T-cell (primary cell): ENCODE results near the gene TSPAN2. TPM values are rescaled to one million over a fixed set of nuclear protein-coding genes. Genes with fewer than 3 reads are reported as not detected.
A peak's percentile ranks its signal among the peaks of the same experiment; 100 is the strongest.

Source experiments
- ATAC-seq, 4 experiments: fragments of 200-7000 bp in 3 of 4; fragments of 150-1000 bp in 1 of 4; cut with Tn5 transposase; replicated peaks in 1 of 4; 1 replicate in 3 of 4; 2 replicates in 1 of 4; pipeline ENCODE4 v1.10.0; 2021; ENCODE audit warnings: moderate library complexity in 3 of 4, mild to moderate bottlenecking in 2 of 4, moderate number of reproducible peaks in 1 of 4
- CTCF ChIA-PET, 2 donors: fragments of 300-600 bp; sonication (Branson Sonifier 250); formaldehyde crosslinking; loops; one replicate each; lab custom pipeline; 2022; ENCODE audit warnings: antibody characterized with exemption in 2 of 2; lab: Charles Lee
- POLR2A ChIA-PET, 2 donors: fragments of 300-600 bp; sonication (Branson Sonifier 250); formaldehyde crosslinking; loops; one replicate each; lab custom pipeline; 2022; ENCODE audit warnings: antibody characterized with exemption in 2 of 2; lab: Charles Lee
- DNase-seq, 35 experiments: peaks; one replicate each; pipeline versions ENCODE4 v3.0.0 to v3.0.0-alpha.2; 2013 to 2023
- H3K27ac ChIP-seq: one replicate; pipeline ENCODE4 v1.5.1; 2013; ENCODE audit warnings: low read length
- H3K27me3 ChIP-seq, 2 experiments: replicated peaks in 1 of 2; 1 replicate in 1 of 2; 2 replicates in 1 of 2; pipeline versions ENCODE4 v1.6.1 to v1.7.0; 2013; ENCODE audit warnings: low read length in 1 of 2, mixed read lengths in 1 of 2; ENCODE audit not compliant: control insufficient read depth in 2 of 2, insufficient read depth in 2 of 2; ENCODE audit errors: extremely low read depth in 1 of 2
- H3K36me3 ChIP-seq, 2 donors: 1 replicate in 1 of 2; 2 replicates in 1 of 2; pipeline versions ENCODE4 v1.6.1 to v1.7.0; 2013; ENCODE audit warnings: low read length in 1 of 2; ENCODE audit not compliant: control insufficient read depth in 2 of 2, insufficient read depth in 1 of 2; ENCODE audit errors: extremely low read depth in 1 of 2
- H3K4me1 ChIP-seq, 2 experiments: 1 replicate in 1 of 2; 2 replicates in 1 of 2; pipeline versions ENCODE4 v1.6.1 to v1.7.0; 2013; ENCODE audit warnings: low read length in 2 of 2, mixed read lengths in 1 of 2; ENCODE audit not compliant: insufficient read depth in 2 of 2, control insufficient read depth in 1 of 2; ENCODE audit errors: extremely low read depth in 1 of 2
- H3K4me3 ChIP-seq, 2 donors: 1 replicate in 1 of 2; 2 replicates in 1 of 2; pipeline versions ENCODE4 v1.5.1 to v1.7.0; 2013; ENCODE audit warnings: mild to moderate bottlenecking in 2 of 2, low read length in 1 of 2, moderate library complexity in 1 of 2; ENCODE audit not compliant: control insufficient read depth in 1 of 2; ENCODE audit errors: extremely low read depth in 1 of 2
- H3K9me3 ChIP-seq: 2 replicates; pipeline ENCODE4 v1.7.0; 2013
- H3K27ac Mint-ChIP-seq, 2 donors: one replicate each; pipeline ENCODE4 v1.8.0; 2020 to 2021; ENCODE audit warnings: mild to moderate bottlenecking in 2 of 2, mixed read lengths in 2 of 2
- H3K27me3 Mint-ChIP-seq, 2 donors: one replicate each; pipeline ENCODE4 v1.8.0; 2021 to 2022; ENCODE audit warnings: mixed read lengths in 2 of 2
- H3K36me3 Mint-ChIP-seq: one replicate; pipeline ENCODE4 v1.8.0; 2021; ENCODE audit warnings: mixed read lengths
- H3K4me1 Mint-ChIP-seq, 3 donors: one replicate each; pipeline ENCODE4 v1.8.0; 2020 to 2022; ENCODE audit warnings: mixed read lengths in 3 of 3, mild to moderate bottlenecking in 1 of 3
- H3K4me3 Mint-ChIP-seq, 3 donors: one replicate each; pipeline ENCODE4 v1.8.0; 2020 to 2022; ENCODE audit warnings: mild to moderate bottlenecking in 3 of 3, mixed read lengths in 3 of 3, moderate library complexity in 3 of 3
- H3K9me3 Mint-ChIP-seq, 3 donors: one replicate each; pipeline ENCODE4 v1.8.0; 2020 to 2022; ENCODE audit warnings: mixed read lengths in 3 of 3
- WGBS: methylation state at CpG from one replicate; pipeline ENCODE4 v1.1.5; 2013; ENCODE audit warnings: missing lambda C conversion rate; ENCODE audit not compliant: insufficient coverage; 5-methylcytosine and 5-hydroxymethylcytosine counted together
- total RNA-seq, 35 experiments: library from RNA in 6 of 35; stranded (reverse) in 6 of 35; fragments of 120-200 nt in 1 of 35; gene quantifications; one replicate each; pipeline versions ENCODE4 v1.2.1 to v1.2.4 and lab custom pipeline; 2013 to 2026

The TSPAN2 gene
- total RNA-seq, 5 donors from 2014 or later (not counting 1 experiment from before 2014, with no cell fraction given), result 2.1 to 8.7 (median 4.0) TPM

GRCh38 chr1:115077286-115077983, 11.9 kb downstream of the TSPAN2 start:
- Histone ChIP-seq H3K4me3 (no peak overlapping the region), H3K4me1 (no peaks in the 10 kb centered on the region), H3K9me3 (no peaks in the 10 kb centered on the region), H3K27ac (no peak overlapping the region), H3K27me3 (no peaks in the 10 kb centered on the region), H3K36me3 (no peaks in the 10 kb centered on the region)
- peaks cover 0 to 6% of the 10 kb centered on the region in 2 donors for H3K27me3 Mint-ChIP-seq
- H3K9me3 Mint-ChIP-seq, result peaks cover 0 to 4% (median 0%) of the 10 kb centered on the region in 3 donors
- H3K27ac Mint-ChIP-seq, result no peak overlapping the region
- POLR2A ChIA-PET, result no interaction called here
- ATAC-seq (no peak), DNase-seq (no peak)
- peaks cover 8% of the 10 kb centered on the region for H3K36me3 Mint-ChIP-seq
- WGBS, result 90% methylated on average over 2 of the region's 5 CpGs
- CTCF ChIA-PET, result interaction anchor here in 1 of 2 donors (0.7 kb wide), 1 partner anchor 39 kb away, joined by 3 read pairs; no protein-coding TSS in a partner anchor
- H3K4me1 Mint-ChIP-seq, result peaks cover 1 to 25% (median 4%) of the 10 kb centered on the region in 3 donors
- no peak overlapping the region for H3K4me3 Mint-ChIP-seq

DNA sequence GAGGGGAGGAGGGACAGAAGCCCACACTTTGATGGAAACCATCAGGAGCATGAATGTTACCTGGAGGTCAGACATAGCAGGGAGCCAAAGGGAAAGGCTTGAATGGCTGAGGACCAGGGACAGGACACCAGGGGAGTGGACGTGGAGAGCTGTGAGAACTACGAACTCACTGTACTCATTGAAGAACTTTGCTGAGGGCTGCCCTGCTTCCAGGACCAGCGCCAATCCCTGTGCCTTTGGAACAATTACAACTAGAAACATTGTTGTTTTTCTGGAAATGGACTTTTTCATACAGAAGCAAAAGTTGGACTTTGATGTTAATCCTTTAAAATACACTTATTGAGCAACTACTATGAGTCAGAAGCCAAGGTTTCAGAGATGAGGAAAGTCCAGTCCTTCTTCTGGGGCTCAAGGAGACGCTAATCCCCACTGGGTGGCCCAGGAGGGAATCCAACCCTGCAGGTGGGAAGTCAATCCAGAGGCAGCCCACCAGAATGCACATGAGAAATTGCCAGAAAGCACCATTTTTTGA, 12.9 kb downstream of the TSPAN2 start:
- peaks cover 6% of the 10 kb centered on the region for H3K36me3 Mint-ChIP-seq
- POLR2A ChIA-PET, result no interaction called here
- peaks cover 10 to 34% (median 14%) of the 10 kb centered on the region in 3 donors for H3K4me1 Mint-ChIP-seq
- Histone ChIP-seq H3K4me3 (no peak overlapping the region), H3K9me3 (no peaks in the 10 kb centered on the region), H3K27ac (no peak overlapping the region), H3K4me1 (peaks cover 3% of the 10 kb centered on the region in 2 experiments), H3K36me3 (no peaks in the 10 kb centered on the region), H3K27me3 (no peaks in the 10 kb centered on the region)
- no peak overlapping the region for H3K4me3 Mint-ChIP-seq
- no peak for DNase-seq
- CTCF ChIA-PET, result no interaction called here
- peaks cover 0 to 6% of the 10 kb centered on the region in 2 donors for H3K27me3 Mint-ChIP-seq
- peaks cover 0 to 4% (median 0%) of the 10 kb centered on the region in 3 donors for H3K9me3 Mint-ChIP-seq
- WGBS, result 94% methylated on average over 2 of the region's 4 CpGs
- no peak for ATAC-seq
- no peak overlapping the region for H3K27ac Mint-ChIP-seq

GRCh38 chr1:115074839-115075534, 14.3 kb downstream of the TSPAN2 start:
- Mint-ChIP-seq H3K9me3 (peaks cover 0 to 4% (median 0%) of the 10 kb centered on the region in 3 donors), H3K27me3 (peaks cover 0 to 6% of the 10 kb centered on the region in 2 donors), H3K27ac (no peak overlapping the region), H3K4me3 (no peak overlapping the region), H3K36me3 (no peaks in the 10 kb centered on the region), H3K4me1 (peaks cover 25 to 49% (median 29%) of the 10 kb centered on the region in 3 donors)
- CTCF ChIA-PET, result no interaction called here
- Histone ChIP-seq H3K9me3 (no peaks in the 10 kb centered on the region), H3K27me3 (no peaks in the 10 kb centered on the region), H3K4me1 (peaks cover 3% of the 10 kb centered on the region in 2 experiments), H3K36me3 (no peaks in the 10 kb centered on the region), H3K27ac (no peak overlapping the region), H3K4me3 (no peak overlapping the region)
- no peak for ATAC-seq
- WGBS, result 76% methylated on average over 7 of the region's 11 CpGs
- DNase-seq, result no peak
- POLR2A ChIA-PET, result interaction anchor here in 1 of 2 donors (0.6 kb wide), 1 partner anchor 24 kb away, joined by 3 read pairs; no protein-coding TSS in a partner anchor

DNA sequence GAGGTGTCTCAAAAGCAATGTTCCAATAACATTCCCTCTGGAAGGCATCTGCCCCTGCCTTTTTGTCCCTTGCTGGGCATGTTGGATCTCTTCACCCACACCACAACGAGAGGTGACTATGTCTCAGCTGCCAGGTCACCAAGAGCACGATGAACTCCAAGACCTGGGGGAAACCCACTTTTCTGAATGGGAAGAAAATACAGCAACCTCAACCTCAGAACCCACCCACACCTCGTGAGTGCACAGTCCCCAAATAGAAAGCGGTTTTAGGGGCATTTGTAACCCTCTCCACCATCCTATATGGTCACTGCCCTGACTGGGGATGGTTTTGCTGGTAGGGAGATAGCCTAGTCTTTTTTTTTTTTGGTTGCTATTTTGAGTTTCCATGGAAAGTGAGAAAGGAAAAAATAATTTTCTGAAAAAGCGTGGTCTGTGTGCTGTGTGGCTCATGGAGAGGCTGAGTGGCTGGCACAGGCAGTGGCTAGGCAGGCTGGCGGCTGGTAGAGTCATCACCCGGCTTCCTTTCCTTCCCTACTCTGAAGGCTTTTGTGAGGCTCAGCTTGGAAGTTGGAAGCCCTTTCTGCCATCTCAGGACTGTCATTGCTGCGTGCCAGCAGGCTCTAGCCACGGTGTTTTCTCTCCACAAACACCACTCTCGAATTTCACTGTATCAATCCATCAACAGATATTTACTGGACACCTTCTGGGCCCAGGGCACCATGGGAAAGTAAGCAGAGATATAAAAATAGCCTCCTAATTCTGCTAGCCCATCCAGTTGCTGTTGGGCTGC, 15.8 kb downstream of the TSPAN2 start:
- DNase-seq (no peak), ATAC-seq (no peak)
- H3K4me1 ChIP-seq, result peaks cover 3% of the 10 kb centered on the region in 2 experiments
- Mint-ChIP-seq H3K27me3 (peaks cover 0 to 6% of the 10 kb centered on the region in 2 donors), H3K27ac (no peak overlapping the region), H3K36me3 (no peaks in the 10 kb centered on the region), H3K4me1 (peaks cover 30 to 56% (median 44%) of the 10 kb centered on the region in 3 donors), H3K4me3 (no peak overlapping the region), H3K9me3 (peaks cover 0 to 4% (median 0%) of the 10 kb centered on the region in 3 donors)
- no peaks in the 10 kb centered on the region for H3K9me3 ChIP-seq
- H3K4me3 ChIP-seq, result no peak overlapping the region
- ChIA-PET POLR2A (no interaction called here), CTCF (interaction anchor here in 1 of 2 donors (0.8 kb wide), 1 partner anchor 11 kb away, joined by 4 read pairs; no protein-coding TSS in a partner anchor)
- no peaks in the 10 kb centered on the region for H3K27me3 ChIP-seq
- no peaks in the 10 kb centered on the region for H3K36me3 ChIP-seq
- H3K27ac ChIP-seq, result no peak overlapping the region
- WGBS, result 94% methylated on average over 3 of the region's 10 CpGs

- H3K36me3 Mint-ChIP-seq, result no peaks in the 10 kb centered on the region
- CTCF ChIA-PET, result interaction anchor here in 1 of 2 donors (0.6 kb wide), 1 partner anchor 1500 kb away, joined by 3 read pairs; the partner anchor contains the start of gene CD58
- peaks cover 0 to 5% of the 10 kb centered on the region in 2 donors for H3K27me3 Mint-ChIP-seq
- POLR2A ChIA-PET, result no interaction called here
- DNase-seq (peak in 1 of 35 experiments; percentile 49), ATAC-seq (peak in 1 of 4 experiments; percentile 90)
- Histone ChIP-seq H3K9me3 (no peaks in the 10 kb centered on the region), H3K4me1 (peaks cover 3% of the 10 kb centered on the region in 2 experiments), H3K27me3 (no peaks in the 10 kb centered on the region), H3K36me3 (no peaks in the 10 kb centered on the region), H3K4me3 (no peak overlapping the region), H3K27ac (no peak overlapping the region)
- H3K4me1 Mint-ChIP-seq, result peaks cover 30 to 56% (median 44%) of the 10 kb centered on the region in 3 donors
- H3K4me3 Mint-ChIP-seq, result no peak overlapping the region
- 76% methylated on average over 4 of the region's 6 CpGs for WGBS
- peaks cover 0 to 3% (median 0%) of the 10 kb centered on the region in 3 donors for H3K9me3 Mint-ChIP-seq
- no peak overlapping the region for H3K27ac Mint-ChIP-seq
Observed at GRCh38 chr1:115071012-115071664, 18.2 kb downstream of the TSPAN2 start.
